ENCODE results near the gene TICRR.

DNA sequence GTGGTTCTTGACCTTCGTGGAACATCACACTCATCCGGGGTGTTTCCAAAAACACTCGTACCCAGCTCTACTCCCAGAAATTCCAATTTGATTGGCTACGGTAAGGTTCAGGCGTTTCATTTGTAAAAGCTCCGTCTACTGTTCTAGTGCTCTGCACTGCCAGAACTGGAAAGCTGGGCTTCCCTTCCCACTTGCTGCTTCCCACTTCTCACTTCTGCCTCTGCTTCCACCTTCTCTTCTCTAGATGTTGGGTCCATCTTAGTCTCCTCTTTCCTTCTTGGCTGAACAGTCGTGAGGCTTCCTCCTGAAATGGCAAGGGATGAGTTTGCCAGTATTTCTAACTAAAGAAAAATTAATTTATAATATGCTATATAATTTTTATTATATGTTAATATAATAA, 49.1 kb upstream of the TICRR start:
- TF ChIP-seq CEBPB (IDR thresholded peaks at IDR 0.05; ENCODE audit: low read depth, low read length) (no peak), NFE2L2 (IDR thresholded peaks at IDR 0.05; ENCODE audit: low read depth, low read length) (no peak), RAD21 (IDR thresholded peaks at IDR 0.05; ENCODE audit: low read length) (no peak), POLR2A (IDR thresholded peaks at IDR 0.05; ENCODE audit: low read depth, low read length) (no peak), BHLHE40 (IDR thresholded peaks at IDR 0.05; ENCODE audit: low read depth, low read length) (no peak)
- TF ChIP-seq, protein P1, sequence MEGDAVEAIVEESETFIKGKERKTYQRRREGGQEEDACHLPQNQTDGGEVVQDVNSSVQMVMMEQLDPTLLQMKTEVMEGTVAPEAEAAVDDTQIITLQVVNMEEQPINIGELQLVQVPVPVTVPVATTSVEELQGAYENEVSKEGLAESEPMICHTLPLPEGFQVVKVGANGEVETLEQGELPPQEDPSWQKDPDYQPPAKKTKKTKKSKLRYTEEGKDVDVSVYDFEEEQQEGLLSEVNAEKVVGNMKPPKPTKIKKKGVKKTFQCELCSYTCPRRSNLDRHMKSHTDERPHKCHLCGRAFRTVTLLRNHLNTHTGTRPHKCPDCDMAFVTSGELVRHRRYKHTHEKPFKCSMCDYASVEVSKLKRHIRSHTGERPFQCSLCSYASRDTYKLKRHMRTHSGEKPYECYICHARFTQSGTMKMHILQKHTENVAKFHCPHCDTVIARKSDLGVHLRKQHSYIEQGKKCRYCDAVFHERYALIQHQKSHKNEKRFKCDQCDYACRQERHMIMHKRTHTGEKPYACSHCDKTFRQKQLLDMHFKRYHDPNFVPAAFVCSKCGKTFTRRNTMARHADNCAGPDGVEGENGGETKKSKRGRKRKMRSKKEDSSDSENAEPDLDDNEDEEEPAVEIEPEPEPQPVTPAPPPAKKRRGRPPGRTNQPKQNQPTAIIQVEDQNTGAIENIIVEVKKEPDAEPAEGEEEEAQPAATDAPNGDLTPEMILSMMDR (conservative IDR thresholded peaks at IDR 0.05; ENCODE audit: low read depth, low read length), result no peak
